ENCODE measurements around the gene CELF2.

DNA sequence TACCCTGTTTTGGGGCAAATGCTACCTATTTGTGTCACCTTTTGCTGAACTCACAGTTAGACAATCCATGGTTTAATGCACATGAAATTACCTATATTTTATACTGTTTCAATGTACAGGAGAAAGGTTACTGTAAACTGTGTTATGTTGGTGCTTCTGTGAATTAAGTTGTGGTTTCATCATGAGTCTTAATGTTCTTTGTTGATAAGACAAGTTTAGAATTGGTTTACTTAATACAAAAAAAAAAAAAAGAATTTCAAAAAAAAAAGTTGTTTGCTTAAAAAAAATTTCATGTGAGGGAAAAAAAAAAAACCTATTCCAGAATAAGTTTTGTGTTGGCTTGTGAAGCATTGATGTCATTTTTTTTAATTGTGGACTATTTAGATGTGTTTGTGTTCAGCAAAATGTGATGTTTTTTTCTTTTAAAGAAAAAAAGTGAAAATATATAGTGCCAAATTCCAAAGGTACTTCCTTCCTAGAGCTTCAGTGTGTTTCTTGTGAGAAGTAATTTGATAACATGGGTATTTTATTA lies 313.4 kb downstream of the CELF2 start:
- TF ChIP-seq, protein P1, sequence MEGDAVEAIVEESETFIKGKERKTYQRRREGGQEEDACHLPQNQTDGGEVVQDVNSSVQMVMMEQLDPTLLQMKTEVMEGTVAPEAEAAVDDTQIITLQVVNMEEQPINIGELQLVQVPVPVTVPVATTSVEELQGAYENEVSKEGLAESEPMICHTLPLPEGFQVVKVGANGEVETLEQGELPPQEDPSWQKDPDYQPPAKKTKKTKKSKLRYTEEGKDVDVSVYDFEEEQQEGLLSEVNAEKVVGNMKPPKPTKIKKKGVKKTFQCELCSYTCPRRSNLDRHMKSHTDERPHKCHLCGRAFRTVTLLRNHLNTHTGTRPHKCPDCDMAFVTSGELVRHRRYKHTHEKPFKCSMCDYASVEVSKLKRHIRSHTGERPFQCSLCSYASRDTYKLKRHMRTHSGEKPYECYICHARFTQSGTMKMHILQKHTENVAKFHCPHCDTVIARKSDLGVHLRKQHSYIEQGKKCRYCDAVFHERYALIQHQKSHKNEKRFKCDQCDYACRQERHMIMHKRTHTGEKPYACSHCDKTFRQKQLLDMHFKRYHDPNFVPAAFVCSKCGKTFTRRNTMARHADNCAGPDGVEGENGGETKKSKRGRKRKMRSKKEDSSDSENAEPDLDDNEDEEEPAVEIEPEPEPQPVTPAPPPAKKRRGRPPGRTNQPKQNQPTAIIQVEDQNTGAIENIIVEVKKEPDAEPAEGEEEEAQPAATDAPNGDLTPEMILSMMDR (IDR thresholded peaks at IDR 0.05; ENCODE audit: poor library complexity): no peak
- TF ChIP-seq EZH2 (IDR thresholded peaks at IDR 0.05; ENCODE audit: borderline replicate concordance) (no peak), EZH2phosphoT487 (IDR thresholded peaks at IDR 0.05; ENCODE audit: low read depth, severe bottlenecking, unreplicated experiment) (no peak)

Data from hepatocyte (in vitro differentiated cells).